Measurements from ENCODE around the gene SRRM2.

The SRRM2 gene

GRCh38 chr16:2776500-2777139 lies 24.2 kb downstream of the SRRM2 start:
- no peak for TF ChIP-seq CTCF (IDR thresholded peaks at IDR 0.05; ENCODE audit: control insufficient read depth, insufficient read depth, low read depth, low read length, missing control alignments)
- peak overlapping the region; percentile 82 for H3K4me3 ChIP-seq (ENCODE audit: control insufficient read depth, low read depth, low read length)
- DNase-seq (ENCODE audit: low read depth): no peak

GRCh38 chr16:2777231-2777902 lies 24.9 kb downstream of the SRRM2 start, which contains the start of gene ELOB:
TSS of gene ELOB (minus strand) at chr16:2777280. CDS start at chr16:2777239, 41 bp downstream.
- H3K4me3 ChIP-seq (ENCODE audit: control insufficient read depth, low read depth, low read length): peak within 1 kb of the TSS; percentile 93
- no peak for DNase-seq (ENCODE audit: low read depth)
- TF ChIP-seq CTCF (IDR thresholded peaks at IDR 0.05; ENCODE audit: control insufficient read depth, insufficient read depth, low read depth, low read length, missing control alignments): no peak

GRCh38 chr16:2777903-2778629 lies 25.6 kb downstream of the SRRM2 start:
- H3K4me3 ChIP-seq (ENCODE audit: control insufficient read depth, low read depth, low read length): peak overlapping the region; percentile 93
- no peak for DNase-seq (ENCODE audit: low read depth)
- TF ChIP-seq CTCF (IDR thresholded peaks at IDR 0.05; ENCODE audit: control insufficient read depth, insufficient read depth, low read depth, low read length, missing control alignments): no peak

- no peak overlapping the region; the same call in 1 of the 2 replicates for H3K4me3 ChIP-seq (ENCODE audit: control insufficient read depth, low read depth, low read length)
- TF ChIP-seq CTCF (IDR thresholded peaks at IDR 0.05; ENCODE audit: control insufficient read depth, insufficient read depth, low read depth, low read length, missing control alignments): no peak
- no peak for DNase-seq (ENCODE audit: low read depth)
Observed at GRCh38 chr16:2778630-2778958, 26.2 kb downstream of the SRRM2 start.

- no peak for DNase-seq (ENCODE audit: low read depth)
Observed at GRCh38 chr16:2779151-2779920, 26.9 kb downstream of the SRRM2 start.

More at GRCh38 chr16:2779151-2779920, 26.9 kb downstream of the SRRM2 start:
- H3K4me3 ChIP-seq (ENCODE audit: control insufficient read depth, low read depth, low read length): no peak overlapping the region
- no peak for TF ChIP-seq CTCF (IDR thresholded peaks at IDR 0.05; ENCODE audit: control insufficient read depth, insufficient read depth, low read depth, low read length, missing control alignments)
